WERI-Rb-1 (cell line): ENCODE measurements around the gene C17orf58.

Experiments used
- DNase-seq: peaks from one replicate; pipeline ENCODE4 v3.0.0-alpha.2; 2020
- H3K27ac ChIP-seq: fragments of 250-450 bp; sonication (Bioruptor Pico); 2 replicates; pipeline ENCODE4 v1.5.1; 2020; ENCODE audit warnings: mild to moderate bottlenecking, moderate library complexity
- H3K27me3 ChIP-seq: fragments of 250-450 bp; sonication (Bioruptor Pico); 2 replicates; pipeline ENCODE4 v1.5.1; 2021; ENCODE audit warnings: mild to moderate bottlenecking, low read depth, moderate library complexity; ENCODE audit not compliant: insufficient read depth, severe bottlenecking
- H3K36me3 ChIP-seq: fragments of 250-450 bp; sonication (Bioruptor Pico); 2 replicates; pipeline ENCODE4 v1.5.1; 2020; ENCODE audit warnings: mild to moderate bottlenecking, moderate library complexity
- H3K4me3 ChIP-seq: 2 replicates; pipeline ENCODE4 v1.5.1; 2011; ENCODE audit warnings: low read depth, mild to moderate bottlenecking, control low read depth, low read length
- H3K9me3 ChIP-seq: fragments of 250-450 bp; sonication (Bioruptor Pico); 2 replicates; pipeline ENCODE4 v1.5.1; 2021; ENCODE audit warnings: mild to moderate bottlenecking, moderate library complexity; ENCODE audit not compliant: severe bottlenecking
- CTCF ChIP-seq: IDR thresholded peaks from 2 replicates; pipeline ENCODE4 v1.5.1; 2011; ENCODE audit warnings: low read depth, mild to moderate bottlenecking, control low read depth, inconsistent platforms, low read length

C17orf58 gene

GRCh38 chr17:68011199-68011665 lies 15.0 kb upstream of the C17orf58 start:
- H3K27me3 ChIP-seq = no peaks in the 10 kb centered on the region
- peak; percentile 55 for DNase-seq
- H3K9me3 ChIP-seq = no peaks in the 10 kb centered on the region
- no peak overlapping the region for H3K27ac ChIP-seq
- no peak overlapping the region for H3K4me3 ChIP-seq
- TF ChIP-seq CTCF = peak; percentile 89
- no peaks in the 10 kb centered on the region for H3K36me3 ChIP-seq

- TF ChIP-seq CTCF = no peak
- Histone ChIP-seq H3K9me3 (peaks cover 3% of the 10 kb centered on the region), H3K27ac (no peak overlapping the region), H3K36me3 (no peaks in the 10 kb centered on the region), H3K27me3 (no peaks in the 10 kb centered on the region), H3K4me3 (no peak overlapping the region)
- no peak for DNase-seq
These were observed 10.5 kb upstream of the C17orf58 start for GRCh38 chr17:68006797-68007196.

GRCh38 chr17:68004201-68004600 lies 7.9 kb upstream of the C17orf58 start:
- Histone ChIP-seq H3K27ac (peak overlapping the region; percentile 86), H3K9me3 (peaks cover 3% of the 10 kb centered on the region), H3K4me3 (no peak overlapping the region), H3K36me3 (no peaks in the 10 kb centered on the region), H3K27me3 (no peaks in the 10 kb centered on the region)
- no peak for TF ChIP-seq CTCF
- peak; percentile 90 for DNase-seq

- H3K27ac ChIP-seq = no peak overlapping the region
These were observed 3.1 kb upstream of the C17orf58 start for GRCh38 chr17:67999291-67999911.

GRCh38 chr17:67998466-67998865 lies 2.2 kb upstream of the C17orf58 start:
- no peaks in the 10 kb centered on the region for H3K36me3 ChIP-seq
- no peaks in the 10 kb centered on the region for H3K27me3 ChIP-seq
- no peak for TF ChIP-seq CTCF
- no peak overlapping the region for H3K4me3 ChIP-seq
- H3K9me3 ChIP-seq = peaks cover 3% of the 10 kb centered on the region
- H3K27ac ChIP-seq = no peak overlapping the region
- no peak for DNase-seq

More at GRCh38 chr17:67999291-67999911, 3.1 kb upstream of the C17orf58 start:
- Histone ChIP-seq H3K9me3 (peaks cover 3% of the 10 kb centered on the region), H3K36me3 (no peaks in the 10 kb centered on the region), H3K27me3 (no peaks in the 10 kb centered on the region), H3K4me3 (no peak overlapping the region)
- no peak for TF ChIP-seq CTCF
- no peak for DNase-seq
